DND-41 (cell line): ENCODE results near the gene CTU2.

Experiments
- CTCF ChIP-seq: IDR thresholded peaks from 2 replicates; pipeline ENCODE4 v1.5.1; 2012; ENCODE audit warnings: borderline replicate concordance, low read length, moderate library complexity, mild to moderate bottlenecking; ENCODE audit not compliant: poor library complexity, severe bottlenecking; ENCODE audit errors: extremely low read depth
- EZH2 ChIP-seq: IDR thresholded peaks from 3 replicates; pipeline ENCODE4 v1.6.1; 2012; ENCODE audit warnings: borderline replicate concordance, low read depth, mild to moderate bottlenecking, moderate library complexity, low read length, inconsistent platforms; ENCODE audit not compliant: severe bottlenecking

- no peak for TF ChIP-seq CTCF
- no peak for TF ChIP-seq EZH2
Measured at GRCh38 chr16:88736088-88736487, 29.8 kb downstream of the CTU2 start.
